Jurkat, Clone E6-1 (cell line): ENCODE results near the gene MEGF11.
A peak's percentile ranks its signal among the peaks of the same experiment; 100 is the strongest.
"Not testable (repeated sequence)": the region's sequence is repeated elsewhere in the genome, so short reads cannot be mapped to it uniquely, and the experiment has no call there.

Source experiments
- DNase-seq: peaks from one replicate; pipeline ENCODE4 v3.0.0-alpha.2; 2011; ENCODE audit warnings: low read depth, low spot score
- H3K4me3 ChIP-seq: 2 replicates; pipeline ENCODE4 v1.5.1; 2011; ENCODE audit warnings: mild to moderate bottlenecking, low read length, control low read depth, moderate library complexity

MEGF11 gene

GRCh38 chr15:65980824-65981456 lies 272.6 kb downstream of the MEGF11 start:
- no peak overlapping the region for H3K4me3 ChIP-seq
- DNase-seq = peak; percentile 24

- no peak overlapping the region for H3K4me3 ChIP-seq
- DNase-seq = no peak
Observed at GRCh38 chr15:65979837-65980236, 273.7 kb downstream of the MEGF11 start.

DNA sequence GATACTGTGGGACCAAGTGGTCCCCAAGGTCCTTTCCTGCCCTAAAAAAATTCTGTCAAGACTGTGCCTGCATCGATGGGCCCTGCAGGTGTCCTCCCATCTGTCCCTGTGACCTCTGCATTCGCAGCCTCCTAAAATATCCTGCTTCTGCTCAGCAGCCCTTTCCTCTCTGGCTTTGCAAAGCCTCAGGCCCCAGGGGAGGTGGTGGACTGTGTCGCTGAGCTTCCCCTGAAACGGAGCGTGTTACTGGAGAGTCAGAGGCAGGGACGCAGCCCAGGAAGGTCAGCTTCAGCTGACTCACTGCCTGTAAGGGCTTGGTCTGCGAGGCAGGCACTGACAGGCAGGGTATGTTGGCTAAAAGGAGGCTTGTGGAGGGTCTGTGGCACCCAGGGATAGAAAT lies 274.2 kb downstream of the MEGF11 start:
- DNase-seq = no peak
- no peak overlapping the region for H3K4me3 ChIP-seq

DNA sequence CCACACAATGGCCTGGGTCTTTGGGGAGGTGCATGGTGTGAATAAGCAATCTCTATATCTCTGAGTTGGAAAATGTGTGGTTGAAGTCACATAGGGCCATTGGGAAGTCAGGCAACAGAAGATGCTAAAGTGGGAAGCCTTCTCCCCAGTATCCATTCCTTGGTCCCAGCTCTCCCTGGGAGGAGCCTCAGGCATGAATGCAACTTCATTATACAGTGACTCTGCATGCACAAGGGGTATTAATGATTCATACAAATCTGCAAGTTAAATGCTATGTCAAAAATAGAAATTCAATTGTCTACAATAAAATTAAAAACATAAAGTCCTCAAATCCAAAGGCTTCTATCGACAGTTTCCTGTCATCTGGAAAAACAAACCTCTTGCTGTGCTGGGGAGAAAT lies 275.4 kb downstream of the MEGF11 start:
- DNase-seq = no peak
- H3K4me3 ChIP-seq = no peak overlapping the region

GRCh38 chr15:65976196-65976595 lies 277.4 kb downstream of the MEGF11 start:
- H3K4me3 ChIP-seq, DNase-seq: not testable (repeated sequence)

DNA sequence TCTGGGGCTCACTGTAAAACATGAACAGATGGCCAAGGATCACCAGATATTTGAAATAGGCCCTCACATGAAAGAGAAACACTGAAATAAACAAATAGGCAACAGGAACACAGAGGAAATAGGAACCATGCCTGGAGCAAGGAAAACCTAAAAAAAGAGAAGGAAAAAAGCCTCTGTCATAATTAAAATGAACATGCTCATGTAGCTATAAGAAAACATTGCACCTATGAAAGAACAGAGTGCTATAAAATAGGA lies 281.9 kb downstream of the MEGF11 start:
- no peak for DNase-seq
- H3K4me3 ChIP-seq = no peak overlapping the region

- H3K4me3 ChIP-seq = no peak overlapping the region
- no peak for DNase-seq
Observed at GRCh38 chr15:65970937-65971740, 282.4 kb downstream of the MEGF11 start.

- H3K4me3 ChIP-seq = no peak overlapping the region
- no peak for DNase-seq
Observed at GRCh38 chr15:65969865-65970816, 283.4 kb downstream of the MEGF11 start.

DNA sequence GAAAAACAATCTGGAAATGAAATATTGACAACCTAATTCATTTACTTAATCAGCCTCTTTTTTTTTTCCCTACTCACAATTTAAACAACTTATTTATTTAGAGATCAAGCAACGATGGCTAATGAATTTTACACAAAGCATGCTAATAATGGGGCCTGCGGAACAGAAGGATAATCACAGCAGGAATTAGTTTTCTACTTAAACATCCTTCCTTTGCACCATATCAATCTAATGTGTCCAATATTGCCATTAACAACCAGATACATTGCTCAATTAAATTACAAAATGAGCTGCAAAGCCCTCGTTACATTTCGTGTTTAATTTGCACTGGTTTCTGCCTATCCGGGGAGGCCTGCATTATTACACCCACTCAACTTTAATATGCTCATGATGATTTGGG lies 285.0 kb downstream of the MEGF11 start:
- no peak overlapping the region for H3K4me3 ChIP-seq
- no peak for DNase-seq

DNA sequence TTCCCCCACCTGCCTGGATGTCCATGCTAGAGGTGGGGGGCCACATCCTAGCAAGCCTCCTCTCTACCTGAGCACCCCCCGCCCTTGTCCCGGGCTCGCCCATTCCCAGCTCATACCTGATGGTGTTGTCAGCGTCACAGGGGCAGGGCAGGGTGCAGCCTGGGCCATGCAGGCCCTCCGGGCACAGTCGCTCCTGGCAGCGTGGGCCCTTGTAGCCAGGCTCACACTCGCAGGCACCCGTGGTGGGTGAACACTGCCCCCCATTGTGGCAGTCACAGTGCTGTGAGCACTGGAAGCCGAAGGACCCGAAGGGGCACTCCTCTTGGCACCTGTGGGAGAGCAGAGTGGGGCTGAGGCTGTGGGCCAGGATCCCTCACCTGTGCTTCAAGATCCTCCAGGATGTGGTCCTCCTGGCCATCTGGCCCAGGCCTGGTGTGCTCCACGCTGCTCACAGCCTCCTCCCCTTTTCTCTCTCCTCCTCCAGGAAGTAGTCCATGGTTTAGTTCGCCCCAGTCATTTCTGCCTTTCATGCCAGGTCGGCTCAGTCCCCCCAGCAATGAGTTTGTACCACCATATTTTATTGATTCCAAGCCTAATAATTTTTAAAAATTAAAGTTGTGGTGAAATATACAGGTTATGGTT lies 288.6 kb downstream of the MEGF11 start:
- no peak overlapping the region for H3K4me3 ChIP-seq
- DNase-seq = no peak

GRCh38 chr15:65963911-65964482 lies 289.6 kb downstream of the MEGF11 start:
- no peak for DNase-seq

DNA sequence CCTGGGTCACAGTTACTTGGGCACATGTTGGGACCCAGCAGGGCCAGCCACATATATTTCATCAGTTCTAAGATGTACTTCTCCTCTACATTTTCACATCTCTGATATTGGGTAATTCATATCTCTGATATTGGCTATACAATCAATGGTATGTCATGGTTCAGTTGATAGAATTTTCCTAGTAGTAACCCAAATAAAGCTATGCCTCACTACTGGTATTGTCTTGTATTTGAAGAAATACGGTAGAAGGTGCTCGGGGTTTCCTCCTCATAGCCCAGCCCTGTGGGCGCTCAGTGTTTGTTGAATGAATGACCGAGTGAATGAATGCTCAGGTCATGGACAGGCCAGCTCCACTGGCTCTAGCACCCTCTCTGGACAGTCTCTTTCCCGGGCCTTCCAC lies 290.2 kb downstream of the MEGF11 start:
- no peak overlapping the region for H3K4me3 ChIP-seq
- no peak for DNase-seq

More at GRCh38 chr15:65963911-65964482, 289.6 kb downstream of the MEGF11 start:
- H3K4me3 ChIP-seq = no peak overlapping the region

DNA sequence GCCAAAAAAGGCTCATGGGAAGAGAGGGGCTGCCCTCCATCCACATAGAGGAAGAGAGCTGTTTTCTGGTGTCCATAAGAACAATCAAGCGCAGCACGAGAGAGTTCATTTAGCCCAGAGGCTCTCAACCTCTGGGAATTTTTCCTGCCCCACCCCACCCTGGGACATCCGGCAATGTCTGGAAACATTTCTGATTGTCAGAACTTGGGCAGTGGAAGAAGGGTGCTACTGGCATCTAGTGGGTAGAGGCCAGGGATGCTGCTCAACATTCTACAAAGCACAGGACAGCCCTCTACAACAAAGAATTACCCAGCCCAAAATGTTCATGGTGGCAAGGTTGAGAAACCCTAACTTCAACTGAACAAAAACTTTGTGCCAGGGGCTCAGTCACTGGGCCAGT lies 291.4 kb downstream of the MEGF11 start:
- no peak for DNase-seq
- H3K4me3 ChIP-seq = no peak overlapping the region

DNA sequence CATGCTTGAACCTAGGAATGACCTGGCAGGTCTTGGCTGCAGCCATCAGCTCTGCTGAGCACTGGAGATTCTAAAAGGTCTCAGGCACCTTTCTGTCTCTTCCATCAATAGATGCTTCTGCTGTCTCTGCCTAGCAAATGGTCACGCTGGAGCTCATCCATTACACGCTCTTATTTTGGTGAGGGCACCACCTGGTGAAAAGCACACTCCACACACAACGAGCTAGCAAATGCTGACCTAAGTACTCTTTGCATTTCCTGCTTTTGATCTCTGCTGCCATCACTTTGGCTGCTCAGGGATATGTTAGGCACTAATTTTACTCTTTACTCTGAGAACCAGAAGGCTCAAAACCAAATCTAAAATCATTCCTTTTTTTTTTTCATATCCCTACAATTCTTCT lies 293.0 kb downstream of the MEGF11 start:
- no peak for DNase-seq
- H3K4me3 ChIP-seq = no peak overlapping the region

GRCh38 chr15:65958835-65959234 lies 294.7 kb downstream of the MEGF11 start:
- H3K4me3 ChIP-seq = no peak overlapping the region
- DNase-seq = no peak

- H3K4me3 ChIP-seq = no peak overlapping the region
- no peak for DNase-seq
Observed at GRCh38 chr15:65957451-65957850, 296.1 kb downstream of the MEGF11 start.

GRCh38 chr15:65956899-65957298 lies 296.7 kb downstream of the MEGF11 start:
- no peak overlapping the region for H3K4me3 ChIP-seq
- no peak for DNase-seq

DNA sequence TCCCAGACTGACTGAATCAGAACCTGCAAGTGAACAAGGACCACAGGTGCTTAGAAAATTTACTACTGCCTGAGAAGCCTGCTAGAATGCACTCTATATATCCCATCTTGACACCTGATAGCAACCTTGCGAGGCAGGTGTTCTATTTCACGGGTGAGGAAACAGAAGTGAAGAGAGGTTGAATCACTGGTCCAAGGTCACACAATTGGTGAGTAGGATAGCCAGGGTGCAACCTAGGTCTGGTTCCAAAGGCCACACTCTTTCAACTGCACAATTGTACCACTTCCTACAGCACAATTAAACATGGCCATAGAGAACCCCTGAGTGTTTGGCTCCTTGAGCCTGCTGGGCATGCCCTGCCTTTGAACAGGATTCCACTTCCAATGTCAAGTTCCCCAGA lies 297.2 kb downstream of the MEGF11 start:
- DNase-seq = no peak
- H3K4me3 ChIP-seq = no peak overlapping the region

- DNase-seq = no peak
- H3K4me3 ChIP-seq = no peak overlapping the region
Observed at GRCh38 chr15:65954289-65954741, 299.2 kb downstream of the MEGF11 start.
